ENCODE measurements around the gene ASPG. TPM values are rescaled to one million over a fixed set of nuclear protein-coding genes. Genes with fewer than 3 reads are reported as not detected.
A peak's percentile ranks its signal among the peaks of the same experiment; 100 is the strongest.

ASPG gene
- not detected for total RNA-seq

- TF ChIP-seq CTCF (IDR thresholded peaks at IDR 0.05), result no peak
- peak within 1 kb of the TSS; percentile 17 to 39 for H3K4me3 ChIP-seq
- no peak for DNase-seq (ENCODE audit: low spot score in 2 of 2)
- H3K36me3 ChIP-seq, result no peaks in the 10 kb centered on the region
- intact Hi-C loops (cut with DNase I), result loop anchor here (10.0 kb wide), 1 partner anchor 550 kb away; no protein-coding TSS in a partner anchor
- no peaks in the 10 kb centered on the region for H3K4me1 ChIP-seq
- H3K27ac ChIP-seq, result no peak within 1 kb of the TSS
- H3K9me3 ChIP-seq, result no peaks in the 10 kb centered on the region
- peaks cover 9% of the 10 kb centered on the region for H3K27me3 ChIP-seq
Observed at GRCh38 chr14:104085032-104085888, at the start of gene ASPG. ASPG (plus strand) TSS chr14:104085700; CDS start chr14:104085771, 71 bp downstream.

GRCh38 chr14:104036212-104036611 lies 49.3 kb upstream of the ASPG start:
- DNase-seq (ENCODE audit: low spot score in 2 of 2), result no peak
- Histone ChIP-seq H3K4me3 (no peak overlapping the region), H3K9me3 (no peaks in the 10 kb centered on the region), H3K4me1 (no peaks in the 10 kb centered on the region), H3K27me3 (no peaks in the 10 kb centered on the region), H3K27ac (no peak overlapping the region), H3K36me3 (no peaks in the 10 kb centered on the region)
- intact Hi-C loops (cut with DNase I), result no loop called here
- no peak for TF ChIP-seq CTCF (IDR thresholded peaks at IDR 0.05)

GRCh38 chr14:104037074-104037473 lies 48.4 kb upstream of the ASPG start:
- Histone ChIP-seq H3K9me3 (no peaks in the 10 kb centered on the region), H3K27me3 (no peaks in the 10 kb centered on the region), H3K27ac (no peak overlapping the region), H3K4me1 (no peaks in the 10 kb centered on the region), H3K36me3 (no peaks in the 10 kb centered on the region), H3K4me3 (no peak overlapping the region)
- no peak for DNase-seq (ENCODE audit: low spot score in 2 of 2)
- intact Hi-C loops (cut with DNase I), result no loop called here
- TF ChIP-seq CTCF (IDR thresholded peaks at IDR 0.05), result no peak

GRCh38 chr14:104037903-104038302 lies 47.6 kb upstream of the ASPG start:
- TF ChIP-seq CTCF (IDR thresholded peaks at IDR 0.05), result no peak
- H3K4me3 ChIP-seq, result no peak overlapping the region
- H3K27ac ChIP-seq, result no peak overlapping the region
- H3K9me3 ChIP-seq, result no peaks in the 10 kb centered on the region
- no peak for DNase-seq (ENCODE audit: low spot score in 2 of 2)
- no peaks in the 10 kb centered on the region for H3K4me1 ChIP-seq
- no peaks in the 10 kb centered on the region for H3K36me3 ChIP-seq
- H3K27me3 ChIP-seq, result no peaks in the 10 kb centered on the region
- intact Hi-C loops (cut with DNase I), result no loop called here

- intact Hi-C loops (cut with DNase I), result no loop called here
- DNase-seq (ENCODE audit: low spot score in 2 of 2), result no peak
Observed at GRCh38 chr14:104039214-104039613, 46.3 kb upstream of the ASPG start.

More at GRCh38 chr14:104039214-104039613, 46.3 kb upstream of the ASPG start:
- H3K27ac ChIP-seq, result no peak overlapping the region
- no peaks in the 10 kb centered on the region for H3K4me1 ChIP-seq
- H3K36me3 ChIP-seq, result no peaks in the 10 kb centered on the region
- no peak overlapping the region for H3K4me3 ChIP-seq
- TF ChIP-seq CTCF (IDR thresholded peaks at IDR 0.05), result no peak
- H3K9me3 ChIP-seq, result no peaks in the 10 kb centered on the region
- no peaks in the 10 kb centered on the region for H3K27me3 ChIP-seq

Data from ascending aorta (tissue), 2 donors.